Inferior parietal cortex (tissue), 1 donor: ENCODE data around the gene SMYD5.
"Not testable (repeated sequence)": the region's sequence is repeated elsewhere in the genome, so short reads cannot be mapped to it uniquely, and the experiment has no call there.

Source experiments
- DNase-seq: peaks from one replicate; pipeline ENCODE4 v3.0.0-alpha.2; 2016; ENCODE audit errors: extremely low spot score

SMYD5 gene

DNA sequence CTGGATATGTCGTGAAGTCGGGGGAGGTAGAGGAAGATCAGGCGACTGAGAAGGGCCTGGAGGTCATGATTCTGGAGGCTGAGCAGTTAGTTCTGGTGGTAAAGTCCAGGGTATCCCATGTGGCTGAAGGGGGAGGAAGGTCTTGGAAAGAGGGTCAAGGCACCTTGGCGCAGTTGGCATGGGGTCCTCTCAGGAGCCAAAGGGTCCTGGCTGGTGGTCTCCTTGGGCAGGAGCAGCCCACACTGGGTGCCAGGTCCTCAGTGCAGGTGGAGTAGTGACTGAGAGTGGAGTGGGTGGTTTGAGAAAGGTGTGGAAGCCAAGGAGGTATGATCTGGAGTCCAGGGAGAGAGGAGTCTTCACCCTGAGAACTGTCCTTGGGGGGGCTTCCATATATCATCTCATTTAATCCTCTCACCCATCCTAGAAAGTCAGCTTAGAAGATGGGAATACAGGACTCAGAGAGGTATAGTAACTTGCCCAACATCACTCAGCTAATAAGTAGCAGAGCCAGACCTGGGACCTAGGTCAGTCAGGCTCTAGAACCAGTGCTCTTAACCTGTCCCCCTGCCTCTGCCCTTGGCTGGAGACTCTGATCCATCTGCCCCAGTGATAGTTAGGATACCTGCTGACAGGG, 45.8 kb downstream of the SMYD5 start:
- DNase-seq = no peak

DNA sequence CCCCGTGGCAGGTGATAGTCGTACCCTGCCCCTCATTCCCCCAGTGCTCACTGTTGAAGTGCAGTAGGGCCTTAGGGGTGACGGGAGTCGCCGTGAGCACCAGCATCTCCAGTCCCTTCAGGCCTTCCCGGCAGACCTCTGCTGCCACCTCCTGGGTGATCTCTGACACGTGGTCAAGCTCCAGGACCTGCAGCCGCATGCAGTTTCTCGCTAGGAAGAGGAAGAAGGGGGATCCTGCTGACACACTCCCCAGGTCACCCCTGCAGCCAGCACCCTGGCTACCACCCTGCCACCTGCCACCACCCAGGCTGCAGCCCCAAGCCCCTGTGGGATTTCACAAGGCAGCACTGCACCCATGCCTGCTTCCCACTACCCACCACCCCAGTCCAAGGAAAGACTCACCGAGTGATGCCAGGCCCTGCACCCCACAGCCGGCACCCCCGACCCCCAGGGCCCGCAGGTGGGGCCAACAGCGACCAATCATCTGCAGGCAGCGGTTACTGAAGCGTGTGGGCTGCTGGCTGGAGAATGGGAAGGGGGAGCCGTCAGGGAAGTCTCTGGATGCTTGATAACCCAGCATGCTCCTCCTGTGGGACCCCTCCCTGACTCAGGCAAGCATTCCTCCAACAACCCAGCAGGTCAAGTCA, 46.4 kb downstream of the SMYD5 start:
- no peak for DNase-seq

GRCh38 chr2:73262108-73262651, 48.1 kb downstream of the SMYD5 start:
- DNase-seq = no peak

DNA sequence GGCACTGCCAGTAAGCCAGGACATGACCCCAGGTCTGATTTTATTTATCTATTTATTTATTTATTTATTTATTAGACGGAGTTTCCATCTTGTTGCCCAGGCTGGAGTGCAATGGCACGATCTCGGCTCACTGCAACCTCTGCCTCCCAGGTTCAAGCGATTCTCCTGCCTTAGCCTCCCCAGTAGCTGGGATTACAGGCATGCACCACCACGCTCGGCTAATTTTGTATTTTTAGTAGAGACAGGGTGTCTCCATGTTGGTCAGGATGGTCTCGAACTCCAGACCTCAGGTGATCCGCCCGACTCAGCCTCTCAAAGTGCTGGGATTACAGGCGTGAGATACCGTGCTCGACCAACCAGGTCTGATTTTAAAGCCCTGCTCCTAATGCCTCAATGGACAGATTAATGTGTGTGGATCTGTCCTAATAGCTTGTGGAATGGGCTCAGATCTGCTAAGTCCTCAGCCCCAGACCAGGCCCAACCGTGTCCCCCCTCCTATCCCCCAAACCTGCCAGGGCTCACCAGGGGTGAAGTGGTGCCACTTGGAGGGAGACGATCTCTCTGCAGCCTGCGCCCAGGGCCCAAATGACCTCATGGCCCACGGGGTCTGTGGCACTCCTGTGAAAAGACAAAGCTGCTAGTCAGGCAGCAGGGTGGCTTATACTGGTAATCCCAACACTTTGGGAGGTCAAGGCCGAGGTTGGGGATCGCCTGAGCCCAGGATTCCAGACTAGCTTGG, 48.8 kb downstream of the SMYD5 start:
- DNase-seq = not testable (repeated sequence)

- DNase-seq = no peak
Measured at GRCh38 chr2:73263540-73264331, 49.7 kb downstream of the SMYD5 start.

- DNase-seq = no peak
Measured at GRCh38 chr2:73264332-73264606, 50.2 kb downstream of the SMYD5 start.

DNA sequence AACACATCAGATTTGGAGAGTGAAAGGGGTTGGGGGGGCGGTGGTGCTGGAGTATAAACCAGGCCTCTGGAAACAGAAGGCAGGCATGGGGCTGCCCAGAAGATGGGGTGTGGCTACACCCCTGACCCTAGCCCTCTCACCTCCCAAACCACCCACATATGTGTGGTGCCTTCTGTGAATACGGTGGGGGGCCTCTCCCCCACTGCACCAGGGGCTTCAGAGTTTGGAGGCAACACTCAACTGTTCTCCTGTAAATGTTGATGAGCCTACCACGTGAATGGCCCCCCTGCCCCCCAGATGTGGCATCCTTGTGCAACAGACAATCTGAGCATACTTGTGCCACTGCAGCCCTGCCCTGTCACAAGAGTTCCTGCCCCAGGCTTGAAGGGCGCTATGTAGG, 50.7 kb downstream of the SMYD5 start:
- DNase-seq = no peak

- DNase-seq = no peak
Measured at GRCh38 chr2:73265298-73266060, 51.4 kb downstream of the SMYD5 start.

- DNase-seq = no peak
Measured at GRCh38 chr2:73266061-73266901, 52.2 kb downstream of the SMYD5 start.

GRCh38 chr2:73267008-73267407, 53.0 kb downstream of the SMYD5 start:
- no peak for DNase-seq

DNA sequence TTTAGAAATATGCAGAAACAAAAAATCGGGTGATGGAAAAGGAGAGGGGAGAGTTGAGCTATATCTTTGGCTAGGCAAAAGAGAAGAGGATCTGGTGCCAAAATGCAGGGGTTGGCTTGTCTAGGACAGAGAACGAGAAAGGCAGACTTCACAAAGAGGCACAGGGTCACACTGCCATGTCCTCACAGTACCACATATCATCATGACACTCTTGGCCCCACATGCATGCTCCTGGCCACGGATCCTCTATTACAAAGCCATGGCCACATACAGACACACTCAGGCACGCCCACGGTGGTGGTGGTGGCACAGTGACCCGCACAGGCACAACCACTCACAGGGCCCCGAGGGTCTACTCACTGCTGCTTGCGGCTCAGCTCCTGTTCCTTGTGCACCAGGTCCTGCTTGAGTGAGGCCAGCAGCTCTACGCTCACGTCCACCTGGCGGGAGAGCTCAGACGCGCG, 54.4 kb downstream of the SMYD5 start:
- DNase-seq = no peak

DNA sequence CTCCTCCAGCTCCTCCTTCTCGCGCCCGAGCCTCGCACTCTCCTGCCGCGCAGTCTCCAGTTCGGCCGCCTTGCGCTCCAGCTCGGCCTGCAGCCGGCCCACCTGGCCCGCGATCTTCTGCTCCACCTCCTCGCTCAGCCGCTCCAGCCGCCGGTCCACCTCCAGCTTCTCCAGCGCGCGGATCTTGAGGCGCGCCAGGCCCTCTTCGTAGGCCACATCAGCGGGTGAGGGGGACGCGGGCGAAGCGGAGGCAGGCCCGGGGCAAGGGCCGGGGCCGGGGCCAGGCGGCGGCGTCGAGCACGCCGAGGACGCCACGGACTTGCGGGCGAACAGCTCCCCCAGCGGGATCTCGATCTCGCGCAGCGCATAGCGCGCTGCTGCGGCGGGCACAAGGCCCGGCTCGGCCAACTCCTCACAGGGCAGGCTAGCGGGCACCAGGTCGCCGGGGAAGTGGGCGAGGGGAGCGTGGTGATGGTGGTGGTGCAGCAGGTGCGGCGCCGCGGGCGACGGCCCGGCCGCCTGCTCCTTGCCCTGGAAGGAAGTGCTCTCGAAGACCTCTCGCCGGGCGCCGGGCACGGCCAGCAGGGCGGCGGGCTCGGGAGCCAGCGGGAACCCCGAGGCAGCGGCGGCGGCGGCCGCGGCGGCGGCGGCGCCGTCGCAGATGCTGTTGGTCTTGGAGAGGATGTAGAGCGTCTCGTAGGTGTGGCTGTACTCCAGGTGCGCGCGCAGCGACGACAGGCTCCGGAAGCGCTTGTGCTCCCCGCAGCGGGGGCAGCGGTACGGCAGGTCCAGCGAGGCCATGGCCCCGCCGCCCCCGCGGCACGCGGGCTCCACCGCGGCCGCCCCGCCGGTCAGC, 55.0 kb downstream of the SMYD5 start:
- no peak for DNase-seq

DNA sequence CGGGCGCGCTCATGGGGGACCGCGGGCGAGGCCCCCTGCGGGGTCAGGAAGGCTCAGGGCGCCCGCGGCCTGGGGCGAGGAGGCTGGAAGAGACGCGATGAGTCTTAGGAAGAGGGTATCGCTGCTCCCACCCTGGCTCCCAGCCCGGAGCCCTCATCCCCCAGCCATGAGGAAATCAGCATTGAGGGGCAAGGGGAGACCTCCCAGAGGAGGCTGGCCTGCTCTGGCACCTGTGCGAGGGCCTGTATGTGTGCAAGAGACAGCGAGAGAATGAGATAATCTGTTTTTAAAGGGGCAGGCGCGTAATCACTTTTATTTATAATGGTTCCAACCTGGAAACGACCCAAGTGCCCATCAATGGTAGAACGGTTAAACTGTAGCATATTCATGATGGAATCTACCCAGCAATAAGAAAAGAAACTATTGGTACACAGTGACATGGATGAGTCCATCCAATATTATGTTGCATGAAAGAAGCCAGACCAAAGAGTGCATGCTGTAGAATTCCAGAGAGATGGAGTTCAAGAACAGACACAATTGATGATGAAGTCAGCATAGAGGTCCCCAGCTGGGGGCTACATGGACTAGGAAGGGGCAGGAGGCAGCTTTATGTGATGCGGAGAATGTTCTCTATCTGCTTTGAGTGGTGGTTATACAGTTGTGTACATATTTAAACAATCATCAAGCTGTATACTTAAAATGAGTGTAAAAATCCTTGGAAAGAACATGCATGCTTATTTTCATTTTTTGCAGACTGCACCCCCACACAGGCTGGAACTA, 55.8 kb downstream of the SMYD5 start:
- no peak for DNase-seq

- DNase-seq = no peak
Measured at GRCh38 chr2:73272270-73272669, 58.2 kb downstream of the SMYD5 start.
